K562 (cell line): ENCODE measurements around the gene POLN. TPM values are rescaled to one million over a fixed set of nuclear protein-coding genes. Genes with fewer than 3 reads are reported as not detected.

ENCODE experiments used
- ATAC-seq: fragments of 200-7000 bp; cut with Tn5 transposase; 3 replicates; pipeline ENCODE4 v1.9.1; 2020; ENCODE audit warnings: moderate library complexity
- BruUV-seq: library from RNA; stranded (reverse); fragments of 400-500 nt; replicated peaks from 2 replicates; lab custom pipeline; 2021; lab: Mats Ljungman, UMichigan
- CTCF ChIA-PET: fragments of 300-600 bp; formaldehyde crosslinking; extraction: SDS; loops from one replicate; lab custom pipeline; 2021; ENCODE audit warnings: low intra/inter-chr PET ratio; lab: Yijun Ruan, JAX
- POLR2A ChIA-PET: fragments of 300-600, 350-650 bp; sonication (Branson Sonifier 250); formaldehyde crosslinking; extraction: SDS; loops from one replicate; lab custom pipeline; 2021; ENCODE audit warnings: antibody characterized with exemption, inconsistent platforms; lab: Yijun Ruan, JAX
- DNase-seq, 4 experiments: peaks; one replicate each; pipeline versions ENCODE4 v3.0.0 to v3.0.0-alpha.2; 2011 to 2018; ENCODE audit warnings: low spot score in 3 of 4, mixed read lengths in 3 of 4; ENCODE audit errors: extremely low read depth in 1 of 4
- FAIRE-seq: peaks from 2 replicates; lab custom pipeline; 2011; peaks lifted over from hg19 to GRCh38; lab: Jason Lieb, UNC
- H2AFZ ChIP-seq: 2 replicates; pipeline ENCODE4 v1.6.0; 2011; ENCODE audit warnings: low read depth, low read length, control low read depth, inconsistent platforms
- H3K27ac ChIP-seq: fragments of 200-600 bp; 3 replicates; pipeline ENCODE4 v1.8.0; 2011; ENCODE audit warnings: low read depth, mild to moderate bottlenecking, control low read depth, inconsistent platforms, low read length, moderate library complexity, mixed read lengths; ENCODE audit errors: extremely low read depth
- H3K27me3 ChIP-seq, 2 experiments: fragments of 300-600 bp in 1 of 2; 2 replicates in 1 of 2; 3 replicates in 1 of 2; pipeline versions ENCODE4 v1.6.0 to v1.8.0; 2011; ENCODE audit warnings: inconsistent platforms in 2 of 2, low read length in 2 of 2, mild to moderate bottlenecking in 1 of 2, mixed read lengths in 1 of 2, moderate library complexity in 1 of 2; ENCODE audit not compliant: control insufficient read depth in 2 of 2, insufficient read depth in 2 of 2
- H3K36me3 ChIP-seq: fragments of 300-600 bp; 3 replicates; pipeline ENCODE4 v1.8.0; 2011; ENCODE audit warnings: mild to moderate bottlenecking, low read length, inconsistent platforms; ENCODE audit not compliant: control insufficient read depth, insufficient read depth
- H3K4me1 ChIP-seq, 2 experiments: fragments of 200-600 bp in 1 of 2; replicated peaks in 1 of 2; 2 replicates in 1 of 2; 3 replicates in 1 of 2; pipeline versions ENCODE4 v1.5.1 to v1.8.0; 2011; ENCODE audit warnings: inconsistent platforms in 2 of 2, low read length in 2 of 2, mild to moderate bottlenecking in 1 of 2, mixed read lengths in 1 of 2, moderate library complexity in 1 of 2; ENCODE audit not compliant: control insufficient read depth in 2 of 2, insufficient read depth in 2 of 2
- H3K4me2 ChIP-seq: 2 replicates; pipeline ENCODE4 v1.6.1; 2011; ENCODE audit warnings: low read length, control low read depth, inconsistent platforms, mixed read lengths; ENCODE audit not compliant: insufficient read depth
- H3K4me3 ChIP-seq: fragments of 200-600 bp; sonication (generic), shearing (Covaris generic); 2 replicates; pipeline ENCODE4 v1.5.1; 2016; ENCODE audit warnings: control low read depth, inconsistent platforms
- H3K79me2 ChIP-seq: fragments of 200-600 bp; 3 replicates; pipeline ENCODE4 v1.8.0; 2011; ENCODE audit warnings: low read length, inconsistent platforms; ENCODE audit not compliant: control insufficient read depth, insufficient read depth
- H3K9ac ChIP-seq, 2 experiments: 2 replicates each; pipeline versions ENCODE4 v1.6.0 to v1.6.1; 2011; ENCODE audit warnings: low read depth in 2 of 2, low read length in 2 of 2, control low read depth in 1 of 2, inconsistent platforms in 1 of 2, mild to moderate bottlenecking in 1 of 2, mixed read lengths in 1 of 2; ENCODE audit not compliant: insufficient read depth in 1 of 2
- H3K9me1 ChIP-seq: one replicate; pipeline ENCODE4 v1.6.0; 2011; ENCODE audit warnings: inconsistent platforms, mild to moderate bottlenecking, low read length, moderate library complexity; ENCODE audit not compliant: control insufficient read depth, insufficient read depth
- H3K9me3 ChIP-seq: replicated peaks from 2 replicates; pipeline ENCODE4 v1.5.1; 2011; ENCODE audit warnings: low read depth, low read length, inconsistent platforms; ENCODE audit not compliant: control insufficient read depth, insufficient read depth
- H4K20me1 ChIP-seq: replicated peaks from 2 replicates; pipeline ENCODE4 v1.6.1; 2011; ENCODE audit warnings: low read length, inconsistent platforms, mixed read lengths; ENCODE audit not compliant: control insufficient read depth, insufficient read depth
- EP400 ChIP-seq: fragments of 450-650 bp; IDR thresholded peaks from 2 replicates; pipeline ENCODE4 v1.6.1; 2017; ENCODE audit warnings: antibody characterized with exemption, mild to moderate bottlenecking, moderate library complexity
- HDGF ChIP-seq: fragments of 450-650 bp; IDR thresholded peaks from 2 replicates; pipeline ENCODE4 v1.6.1; 2016
- HNRNPUL1 ChIP-seq: fragments of 200-400 bp; formaldehyde crosslinking; IDR thresholded peaks from 2 replicates; pipeline ENCODE4 v1.6.1; 2017; ENCODE audit warnings: low read length
- NRF1 ChIP-seq, 2 experiments: fragments of 450-650 bp; IDR thresholded peaks in 1 of 2; conservative IDR thresholded peaks in 1 of 2; 2 replicates each; pipeline ENCODE4 v1.6.1; 2014; ENCODE audit warnings: mild to moderate bottlenecking in 2 of 2
- PML ChIP-seq: IDR thresholded peaks from 2 replicates; pipeline ENCODE4 v1.6.1; 2012; ENCODE audit warnings: low read length, inconsistent platforms
- SMC3 ChIP-seq: conservative IDR thresholded peaks from 2 replicates; pipeline ENCODE4 v1.6.1; 2011; ENCODE audit warnings: low read depth, low read length, improper control_type of control experiment; ENCODE audit not compliant: insufficient read depth
- TEAD2 ChIP-seq: fragments of 450-650 bp; IDR thresholded peaks from 2 replicates; pipeline ENCODE4 v1.6.1; 2016; ENCODE audit warnings: missing genetic modification characterization, control low read depth, missing compliant biosample characterization
- ZNF165 ChIP-seq: fragments of 250-450 bp; sonication (Bioruptor Pico); IDR thresholded peaks from 2 replicates; pipeline ENCODE4 v1.4.0; 2020; ENCODE audit warnings: borderline replicate concordance
- ZNF282 ChIP-seq: sonication (generic); formaldehyde crosslinking; IDR thresholded peaks from 2 replicates; pipeline ENCODE4 v1.8.1; 2023; ENCODE audit warnings: missing genetic modification reagents
- ZNF347 ChIP-seq: fragments of 450-650 bp; formaldehyde crosslinking; IDR thresholded peaks from 2 replicates; pipeline ENCODE4 v1.4.0; 2020; ENCODE audit warnings: low read depth, mild to moderate bottlenecking, moderate library complexity
- WGBS: fragments of 100-300 bp; shearing (Covaris generic); methylation state at CpG from one replicate; pipeline ENCODE4 v1.1.6; 2016; ENCODE audit warnings: low coverage, mixed read lengths; ENCODE audit not compliant: insufficient coverage; ENCODE audit errors: missing lambda C conversion rate; 5-methylcytosine and 5-hydroxymethylcytosine counted together
- in situ Hi-C: fragments of 300-500 bp; cut with MboI; formaldehyde crosslinking; loops from 4 replicates; pipeline ENCODE4 v1.15.0; 2018; ENCODE audit warnings: inconsistent platforms, mixed read lengths
- intact Hi-C: fragments of 100-400 bp; cut with micrococcal nuclease; formaldehyde crosslinking; loops from 2 replicates; pipeline ENCODE4 v1.14.2; 2022
- polyA plus RNA-seq, 8 experiments: library from polyadenylated mRNA; depleted of rRNA in 4 of 8; stranded (reverse) in 5 of 8; unstranded in 3 of 8; fragments of >200 nt; fragmentation: Nextera tagmentation in 2 of 8; fragmentation: Illumina TruSeq in 1 of 8; extraction: Ambion mirVana in 2 of 8; extraction: Trizol in 1 of 8; gene quantifications; 2 replicates each; pipeline versions ENCODE4 v1.2.1 to v1.2.3, GENCODE V29; 2011 to 2014; ENCODE audit warnings: inconsistent platforms in 1 of 8, missing spikeins in 1 of 8
- total RNA-seq, 7 experiments: library from RNA; depleted of rRNA in 6 of 7; stranded (reverse); fragments of >200 nt in 6 of 7; fragmentation: Illumina TruSeq in 2 of 7; extraction: Trizol in 2 of 7; gene quantifications; 2 replicates each; pipeline versions ENCODE4 v1.2.1 to v1.2.3, GENCODE V29; 2011 to 2021; ENCODE audit warnings: low replicate concordance in 1 of 7
- TF ChIP-seq, protein P1 (sequence below): IDR thresholded peaks from 2 replicates; pipeline ENCODE4 v1.6.1; 2011; ENCODE audit warnings: borderline replicate concordance, low read depth, mild to moderate bottlenecking, moderate library complexity, low read length; ENCODE audit not compliant: insufficient read depth, poor library complexity, severe bottlenecking
- TF ChIP-seq, protein P2 (sequence below): sonication (generic); formaldehyde crosslinking; IDR thresholded peaks from 2 replicates; pipeline ENCODE4 v1.8.0; 2022; ENCODE audit warnings: mild to moderate bottlenecking, missing genetic modification reagents
- TF ChIP-seq, protein P3 (sequence below): fragments of 200-800 bp; sonication (Bioruptor generic); IDR thresholded peaks from 2 replicates; pipeline ENCODE4 v1.6.1; 2017; ENCODE audit warnings: missing genetic modification characterization, missing compliant biosample characterization
- TF ChIP-seq, protein P4 (sequence below): fragments of 450-650 bp; formaldehyde crosslinking; IDR thresholded peaks from 2 replicates; pipeline ENCODE4 v1.4.0; 2022; ENCODE audit warnings: missing genetic modification characterization
- TF ChIP-seq, protein P5 (sequence below): fragments of 450-650 bp; IDR thresholded peaks from 2 replicates; pipeline ENCODE4 v1.6.1; 2016

Gene POLN
- total and polyA plus RNA-seq, 9 of the 15 experiments (the other 6 are each of a cell fraction or from before 2014, with no cell fraction given): 0.08 to 0.91 (median 0.32) TPM

DNA sequence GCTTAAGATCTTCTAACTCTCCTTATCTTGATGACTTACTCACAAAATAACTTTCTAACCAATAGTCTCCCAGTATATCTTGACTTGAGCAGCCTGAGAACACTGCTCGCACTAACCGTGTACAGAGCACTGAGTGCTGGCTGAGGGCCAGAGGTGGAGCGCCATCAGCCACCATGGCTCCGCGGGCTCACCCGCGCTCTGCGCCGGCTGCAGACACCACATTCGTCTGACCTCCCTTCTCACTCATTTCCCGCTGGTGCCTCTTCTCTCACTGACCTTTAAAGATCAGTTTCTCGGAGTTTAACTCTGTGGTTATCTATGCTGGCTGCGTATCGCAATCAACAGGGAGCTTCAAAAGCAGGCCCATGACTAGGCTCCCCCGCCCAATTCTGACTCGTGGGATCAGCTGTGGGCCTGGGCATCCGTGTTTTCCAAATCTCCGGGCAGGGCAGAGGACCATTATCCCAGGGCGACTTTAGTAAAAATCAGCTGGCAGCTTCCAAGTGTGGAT is 78.6 kb downstream of the POLN start:
- WGBS: 1% methylated on average over 19 of the region's 19 CpGs
- Histone ChIP-seq H3K27me3 (peaks cover 0 to 2% of the 10 kb centered on the region in 2 experiments; a peak in 1 of 5 replicates), H3K9me1 (no peaks in the 10 kb centered on the region), H2AFZ (peak overlapping the region; percentile 51), H3K27ac (no peak overlapping the region), H3K9ac (peak overlapping the region in 1 of 2 experiments; percentile 73; a peak in 3 of 4 replicates), H3K4me1 (peaks cover 6 to 11% of the 10 kb centered on the region in 2 experiments; a peak in 4 of 5 replicates), H3K4me3 (no peak overlapping the region), H3K9me3 (no peaks in the 10 kb centered on the region), H4K20me1 (no peaks in the 10 kb centered on the region), H3K4me2 (peak overlapping the region; percentile 66), H3K36me3 (no peaks in the 10 kb centered on the region), H3K79me2 (no peaks in the 10 kb centered on the region)
- DNase-seq (peak; percentile 32 to 65 (median 49)), ATAC-seq (peak; percentile 90), FAIRE-seq (no peak)
- ChIA-PET CTCF (no interaction called here), POLR2A (interaction anchor here (0.6 to 1.2 kb wide), 3 partner anchors 12 to 469 kb away, joined by 3 to 5 read pairs (median 3); no protein-coding TSS in a partner anchor)
- intact Hi-C loops: no loop called here
- in situ Hi-C loops: no loop called here
- BruUV-seq: no TSS peak
- TF ChIP-seq EP400 (no peak), SMC3 (no peak), ZNF282 (CRISPR knock-in tag) (no peak), HNRNPUL1 (no peak), ZNF347 (CRISPR knock-in tag) (no peak), NRF1 (conservative IDR thresholded peaks at IDR 0.05 in 1 of 2, IDR thresholded peaks at IDR 0.05 in 1 of 2) (peak; percentile 49 to 52; a peak in 2 of 4 replicates), ZNF165 (CRISPR knock-in tag) (no peak), TEAD2 (tag) (no peak), PML (no peak), HDGF (no peak)
- TF ChIP-seq, protein P1, sequence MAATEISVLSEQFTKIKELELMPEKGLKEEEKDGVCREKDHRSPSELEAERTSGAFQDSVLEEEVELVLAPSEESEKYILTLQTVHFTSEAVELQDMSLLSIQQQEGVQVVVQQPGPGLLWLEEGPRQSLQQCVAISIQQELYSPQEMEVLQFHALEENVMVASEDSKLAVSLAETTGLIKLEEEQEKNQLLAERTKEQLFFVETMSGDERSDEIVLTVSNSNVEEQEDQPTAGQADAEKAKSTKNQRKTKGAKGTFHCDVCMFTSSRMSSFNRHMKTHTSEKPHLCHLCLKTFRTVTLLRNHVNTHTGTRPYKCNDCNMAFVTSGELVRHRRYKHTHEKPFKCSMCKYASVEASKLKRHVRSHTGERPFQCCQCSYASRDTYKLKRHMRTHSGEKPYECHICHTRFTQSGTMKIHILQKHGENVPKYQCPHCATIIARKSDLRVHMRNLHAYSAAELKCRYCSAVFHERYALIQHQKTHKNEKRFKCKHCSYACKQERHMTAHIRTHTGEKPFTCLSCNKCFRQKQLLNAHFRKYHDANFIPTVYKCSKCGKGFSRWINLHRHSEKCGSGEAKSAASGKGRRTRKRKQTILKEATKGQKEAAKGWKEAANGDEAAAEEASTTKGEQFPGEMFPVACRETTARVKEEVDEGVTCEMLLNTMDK: no peak
- TF ChIP-seq, protein P2, sequence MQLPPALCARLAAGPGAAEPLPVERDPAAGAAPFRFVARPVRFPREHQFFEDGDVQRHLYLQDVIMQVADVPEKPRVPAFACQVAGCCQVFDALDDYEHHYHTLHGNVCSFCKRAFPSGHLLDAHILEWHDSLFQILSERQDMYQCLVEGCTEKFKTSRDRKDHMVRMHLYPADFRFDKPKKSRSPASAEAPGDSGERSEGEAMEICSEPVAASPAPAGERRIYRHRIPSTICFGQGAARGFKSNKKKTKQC (CRISPR knock-in tag): no peak
- TF ChIP-seq, protein P3, sequence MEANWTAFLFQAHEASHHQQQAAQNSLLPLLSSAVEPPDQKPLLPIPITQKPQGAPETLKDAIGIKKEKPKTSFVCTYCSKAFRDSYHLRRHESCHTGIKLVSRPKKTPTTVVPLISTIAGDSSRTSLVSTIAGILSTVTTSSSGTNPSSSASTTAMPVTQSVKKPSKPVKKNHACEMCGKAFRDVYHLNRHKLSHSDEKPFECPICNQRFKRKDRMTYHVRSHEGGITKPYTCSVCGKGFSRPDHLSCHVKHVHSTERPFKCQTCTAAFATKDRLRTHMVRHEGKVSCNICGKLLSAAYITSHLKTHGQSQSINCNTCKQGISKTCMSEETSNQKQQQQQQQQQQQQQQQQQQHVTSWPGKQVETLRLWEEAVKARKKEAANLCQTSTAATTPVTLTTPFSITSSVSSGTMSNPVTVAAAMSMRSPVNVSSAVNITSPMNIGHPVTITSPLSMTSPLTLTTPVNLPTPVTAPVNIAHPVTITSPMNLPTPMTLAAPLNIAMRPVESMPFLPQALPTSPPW (CRISPR knock-in tag): peak; percentile 43; the same call in 1 of the 2 replicates
- TF ChIP-seq, protein P4, sequence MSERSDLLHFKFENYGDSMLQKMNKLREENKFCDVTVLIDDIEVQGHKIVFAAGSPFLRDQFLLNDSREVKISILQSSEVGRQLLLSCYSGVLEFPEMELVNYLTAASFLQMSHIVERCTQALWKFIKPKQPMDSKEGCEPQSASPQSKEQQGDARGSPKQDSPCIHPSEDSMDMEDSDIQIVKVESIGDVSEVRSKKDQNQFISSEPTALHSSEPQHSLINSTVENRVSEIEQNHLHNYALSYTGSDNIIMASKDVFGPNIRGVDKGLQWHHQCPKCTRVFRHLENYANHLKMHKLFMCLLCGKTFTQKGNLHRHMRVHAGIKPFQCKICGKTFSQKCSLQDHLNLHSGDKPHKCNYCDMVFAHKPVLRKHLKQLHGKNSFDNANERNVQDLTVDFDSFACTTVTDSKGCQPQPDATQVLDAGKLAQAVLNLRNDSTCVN (CRISPR knock-in tag): no peak
- TF ChIP-seq, protein P5, sequence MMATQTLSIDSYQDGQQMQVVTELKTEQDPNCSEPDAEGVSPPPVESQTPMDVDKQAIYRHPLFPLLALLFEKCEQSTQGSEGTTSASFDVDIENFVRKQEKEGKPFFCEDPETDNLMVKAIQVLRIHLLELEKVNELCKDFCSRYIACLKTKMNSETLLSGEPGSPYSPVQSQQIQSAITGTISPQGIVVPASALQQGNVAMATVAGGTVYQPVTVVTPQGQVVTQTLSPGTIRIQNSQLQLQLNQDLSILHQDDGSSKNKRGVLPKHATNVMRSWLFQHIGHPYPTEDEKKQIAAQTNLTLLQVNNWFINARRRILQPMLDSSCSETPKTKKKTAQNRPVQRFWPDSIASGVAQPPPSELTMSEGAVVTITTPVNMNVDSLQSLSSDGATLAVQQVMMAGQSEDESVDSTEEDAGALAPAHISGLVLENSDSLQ: no peak
